Stimulated activated naive CD8-positive, alpha-beta T cell treated with anti-CD3 and anti-CD28 coated beads, Interleukin-15, Interleukin-2, amounts not matched to agents 100 ng/mL and 50 ng/mL, for 24 hours (primary cell): ENCODE measurements around the gene PPP2R5A.
"Not testable (repeated sequence)": the region's sequence is repeated elsewhere in the genome, so short reads cannot be mapped to it uniquely, and the experiment has no call there.

Experiments used
- H3K27ac Mint-ChIP-seq: one replicate; pipeline ENCODE4 v1.8.0; 2021; ENCODE audit warnings: mild to moderate bottlenecking, mixed read lengths
- H3K27me3 Mint-ChIP-seq: one replicate; pipeline ENCODE4 v1.8.0; 2021; ENCODE audit warnings: mixed read lengths
- H3K36me3 Mint-ChIP-seq: one replicate; pipeline ENCODE4 v1.8.0; 2021; ENCODE audit warnings: low read depth, mixed read lengths
- H3K4me1 Mint-ChIP-seq: one replicate; pipeline ENCODE4 v1.8.0; 2021; ENCODE audit warnings: low read depth, mixed read lengths
- H3K4me3 Mint-ChIP-seq: one replicate; pipeline ENCODE4 v1.8.0; 2021; ENCODE audit warnings: mild to moderate bottlenecking, mixed read lengths
- H3K9me3 Mint-ChIP-seq: one replicate; pipeline ENCODE4 v1.8.0; 2021; ENCODE audit warnings: mixed read lengths

PPP2R5A gene

GRCh38 chr1:212381397-212382035, 96.3 kb downstream of the PPP2R5A start:
- Mint-ChIP-seq H3K4me3 (no peak overlapping the region), H3K9me3 (no peaks in the 10 kb centered on the region), H3K4me1 (no peaks in the 10 kb centered on the region), H3K36me3 (peaks cover 48% of the 10 kb centered on the region), H3K27ac (no peak overlapping the region), H3K27me3 (no peaks in the 10 kb centered on the region)

GRCh38 chr1:212386029-212386428, 100.8 kb downstream of the PPP2R5A start:
- H3K27ac Mint-ChIP-seq, result no peak overlapping the region
- no peak overlapping the region for H3K4me3 Mint-ChIP-seq
- H3K27me3 Mint-ChIP-seq, result no peaks in the 10 kb centered on the region
- H3K4me1 Mint-ChIP-seq, result peaks cover 9% of the 10 kb centered on the region
- H3K36me3 Mint-ChIP-seq, result peaks cover 45% of the 10 kb centered on the region
- H3K9me3 Mint-ChIP-seq, result peaks cover 7% of the 10 kb centered on the region

- Mint-ChIP-seq H3K4me1 (peaks cover 18% of the 10 kb centered on the region), H3K9me3 (peaks cover 12% of the 10 kb centered on the region), H3K4me3 (no peak overlapping the region), H3K27me3 (no peaks in the 10 kb centered on the region), H3K27ac (peak overlapping the region; percentile 59), H3K36me3 (peaks cover 52% of the 10 kb centered on the region)
Measured at GRCh38 chr1:212388985-212389716, 103.9 kb downstream of the PPP2R5A start.

- H3K4me3 Mint-ChIP-seq, H3K4me1 Mint-ChIP-seq, H3K27me3 Mint-ChIP-seq, H3K27ac Mint-ChIP-seq: not testable (repeated sequence)
- H3K36me3 Mint-ChIP-seq, result peaks cover 66% of the 10 kb centered on the region
- H3K9me3 Mint-ChIP-seq, result peaks cover 20% of the 10 kb centered on the region
Measured at GRCh38 chr1:212395678-212396437, 110.6 kb downstream of the PPP2R5A start.

GRCh38 chr1:212396638-212397037, 111.4 kb downstream of the PPP2R5A start:
- H3K4me3 Mint-ChIP-seq, result no peak overlapping the region
- no peaks in the 10 kb centered on the region for H3K27me3 Mint-ChIP-seq
- peaks cover 18% of the 10 kb centered on the region for H3K9me3 Mint-ChIP-seq
- no peak overlapping the region for H3K27ac Mint-ChIP-seq
- peaks cover 59% of the 10 kb centered on the region for H3K36me3 Mint-ChIP-seq
- peaks cover 7% of the 10 kb centered on the region for H3K4me1 Mint-ChIP-seq

- Mint-ChIP-seq H3K9me3 (peaks cover 15% of the 10 kb centered on the region), H3K4me1 (peaks cover 10% of the 10 kb centered on the region), H3K27ac (no peak overlapping the region), H3K4me3 (no peak overlapping the region), H3K27me3 (no peaks in the 10 kb centered on the region), H3K36me3 (peaks cover 58% of the 10 kb centered on the region)
Measured at GRCh38 chr1:212397171-212397570, 112.0 kb downstream of the PPP2R5A start.

GRCh38 chr1:212401042-212401441, 115.8 kb downstream of the PPP2R5A start:
- no peak overlapping the region for H3K4me3 Mint-ChIP-seq
- peaks cover 15% of the 10 kb centered on the region for H3K9me3 Mint-ChIP-seq
- peak overlapping the region; percentile 16 for H3K27ac Mint-ChIP-seq
- H3K4me1 Mint-ChIP-seq, result peaks cover 23% of the 10 kb centered on the region
- no peaks in the 10 kb centered on the region for H3K27me3 Mint-ChIP-seq
- peaks cover 70% of the 10 kb centered on the region for H3K36me3 Mint-ChIP-seq

GRCh38 chr1:212401838-212402582, 116.8 kb downstream of the PPP2R5A start:
- Mint-ChIP-seq H3K27me3 (no peaks in the 10 kb centered on the region), H3K4me3 (no peak overlapping the region), H3K9me3 (peaks cover 10% of the 10 kb centered on the region), H3K36me3 (peaks cover 67% of the 10 kb centered on the region), H3K4me1 (peaks cover 23% of the 10 kb centered on the region), H3K27ac (no peak overlapping the region)

GRCh38 chr1:212402666-212403321, 117.6 kb downstream of the PPP2R5A start:
- Mint-ChIP-seq H3K27me3 (no peaks in the 10 kb centered on the region), H3K36me3 (peaks cover 63% of the 10 kb centered on the region), H3K4me1 (peaks cover 23% of the 10 kb centered on the region), H3K27ac (no peak overlapping the region), H3K4me3 (no peak overlapping the region), H3K9me3 (peaks cover 4% of the 10 kb centered on the region)

GRCh38 chr1:212410231-212410820, 125.1 kb downstream of the PPP2R5A start:
- peaks cover 48% of the 10 kb centered on the region for H3K36me3 Mint-ChIP-seq
- no peaks in the 10 kb centered on the region for H3K9me3 Mint-ChIP-seq
- no peak overlapping the region for H3K27ac Mint-ChIP-seq
- no peak overlapping the region for H3K4me3 Mint-ChIP-seq
- H3K4me1 Mint-ChIP-seq, result peaks cover 23% of the 10 kb centered on the region
- no peaks in the 10 kb centered on the region for H3K27me3 Mint-ChIP-seq
